Tongue (tissue), 2 donors: ENCODE measurements around the gene INSYN1. TPM values are rescaled to one million over a fixed set of nuclear protein-coding genes. Genes with fewer than 3 reads are reported as not detected.
"Not testable (repeated sequence)": the region's sequence is repeated elsewhere in the genome, so short reads cannot be mapped to it uniquely, and the experiment has no call there.

ENCODE experiments used
- DNase-seq: peaks from one replicate; pipeline ENCODE4 v3.0.0-alpha.2; 2015
- total RNA-seq: library from RNA; depleted of rRNA; stranded (reverse); fragments of >200 nt; gene quantifications from one replicate; pipeline ENCODE4 v1.2.3, GENCODE V29; 2014

The INSYN1 gene, protein sequence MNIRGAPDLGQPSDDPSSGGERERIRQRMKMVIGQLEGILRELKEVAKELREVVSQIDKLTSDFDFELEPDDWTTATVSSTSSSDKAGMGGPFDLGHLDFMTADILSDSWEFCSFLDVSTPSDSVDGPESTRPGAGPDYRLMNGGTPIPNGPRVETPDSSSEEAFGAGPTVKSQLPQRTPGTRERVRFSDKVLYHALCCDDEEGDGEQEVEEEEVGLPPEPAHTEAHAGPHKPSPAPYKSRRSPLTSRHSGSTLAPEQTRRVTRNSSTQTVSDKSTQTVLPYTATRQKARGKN
- 14.8 TPM for total RNA-seq

- DNase-seq = peak; percentile 68
Measured at GRCh38 chr15:73753250-73754130, at the start of gene INSYN1. INSYN1 (minus strand) TSS chr15:73753351; CDS start chr15:73751130, 2,221 bp downstream.

DNA sequence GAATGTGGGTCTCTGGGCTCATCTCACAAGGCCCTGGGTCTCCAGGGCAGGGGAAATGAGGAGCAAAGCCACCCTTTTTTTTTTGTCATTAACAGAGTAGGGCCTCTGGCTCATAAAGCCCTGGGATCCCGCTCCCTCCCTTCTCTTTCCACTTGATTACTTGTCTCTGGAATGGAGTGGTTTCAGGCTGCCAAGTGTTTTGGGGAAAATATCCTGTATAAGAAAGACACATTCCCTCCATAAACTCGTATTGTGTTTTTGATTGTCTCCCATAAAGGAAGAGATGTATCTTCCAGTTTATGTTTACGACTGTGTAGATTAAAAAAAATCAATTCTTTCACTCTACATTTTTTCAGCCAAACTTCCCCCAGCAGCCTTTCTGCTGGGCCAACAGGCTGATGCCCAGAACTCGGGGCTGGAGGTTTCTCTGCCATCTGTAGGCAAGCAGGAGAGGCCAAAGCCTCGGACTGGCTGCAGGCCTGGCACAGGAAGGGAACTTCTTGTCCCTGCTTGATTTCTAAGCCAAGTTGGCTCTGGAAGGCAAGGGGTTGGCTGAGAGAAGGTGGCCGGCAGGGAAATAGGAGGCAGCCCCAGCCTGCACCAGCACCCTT is 49.4 kb upstream of the INSYN1 start:
- peak; percentile 73 for DNase-seq

- DNase-seq = peak; percentile 87
Measured at GRCh38 chr15:73800662-73801345, 47.7 kb upstream of the INSYN1 start.

DNA sequence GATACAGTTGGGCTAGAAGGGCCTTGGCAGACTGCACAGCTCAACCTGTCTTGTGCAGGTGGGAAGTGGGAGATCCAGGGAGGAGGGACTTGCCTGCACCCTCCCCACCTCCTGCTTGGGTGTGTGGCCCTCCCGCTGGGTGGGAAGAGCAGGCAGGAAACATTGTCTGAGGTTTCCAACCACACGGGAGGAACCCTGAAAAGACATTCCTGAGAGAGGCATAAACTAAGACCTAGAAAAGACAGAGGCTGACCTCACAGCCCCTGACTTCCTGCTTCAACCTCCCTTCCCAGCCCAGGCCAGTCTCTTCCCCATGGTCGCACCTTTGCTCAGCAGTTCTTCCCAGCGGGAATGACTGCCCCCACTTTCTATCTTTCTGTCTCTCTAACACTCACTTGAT is 46.3 kb upstream of the INSYN1 start:
- no peak for DNase-seq

DNA sequence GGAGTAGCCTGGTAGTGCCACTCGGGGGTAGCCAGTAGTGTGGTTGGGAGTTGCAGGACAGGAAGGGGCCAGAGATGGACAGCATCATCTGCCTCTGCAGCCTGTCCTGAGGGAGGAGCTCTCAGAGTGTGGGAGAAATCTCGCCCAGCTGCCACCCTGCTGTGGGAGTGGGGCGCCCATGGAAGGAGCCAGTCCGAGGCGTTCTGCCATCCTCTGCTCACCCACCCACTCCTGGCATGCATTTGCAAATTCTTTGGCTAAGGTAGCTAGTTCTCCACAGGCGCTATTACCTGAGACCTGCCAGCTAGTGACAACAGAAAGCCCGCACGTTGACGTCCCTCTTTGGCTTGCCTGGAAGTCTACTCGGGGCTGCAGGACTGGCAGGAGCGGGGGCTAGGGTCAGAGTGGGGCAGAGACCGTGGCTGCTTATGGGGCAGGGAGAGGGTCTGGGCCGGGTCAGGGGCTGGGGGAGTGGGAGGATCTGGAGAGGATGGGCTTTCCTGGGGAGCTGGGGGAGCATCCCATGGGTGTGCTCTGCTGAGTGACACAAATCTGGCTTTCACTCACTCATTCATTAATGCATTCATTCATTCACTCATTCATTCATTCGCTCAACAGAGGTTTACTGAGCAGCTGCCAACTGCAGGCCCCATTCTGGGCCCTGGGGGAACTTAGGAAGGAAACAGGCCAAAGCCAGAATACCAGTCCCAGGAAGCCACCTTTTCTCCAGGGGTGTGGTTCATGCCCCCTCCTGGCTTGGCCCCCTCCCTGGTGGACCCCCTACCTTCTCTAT is 44.4 kb upstream of the INSYN1 start:
- no peak for DNase-seq

GRCh38 chr15:73796331-73796831 is 43.2 kb upstream of the INSYN1 start:
- no peak for DNase-seq

- DNase-seq = no peak
Measured at GRCh38 chr15:73794443-73795133, 41.4 kb upstream of the INSYN1 start.

DNA sequence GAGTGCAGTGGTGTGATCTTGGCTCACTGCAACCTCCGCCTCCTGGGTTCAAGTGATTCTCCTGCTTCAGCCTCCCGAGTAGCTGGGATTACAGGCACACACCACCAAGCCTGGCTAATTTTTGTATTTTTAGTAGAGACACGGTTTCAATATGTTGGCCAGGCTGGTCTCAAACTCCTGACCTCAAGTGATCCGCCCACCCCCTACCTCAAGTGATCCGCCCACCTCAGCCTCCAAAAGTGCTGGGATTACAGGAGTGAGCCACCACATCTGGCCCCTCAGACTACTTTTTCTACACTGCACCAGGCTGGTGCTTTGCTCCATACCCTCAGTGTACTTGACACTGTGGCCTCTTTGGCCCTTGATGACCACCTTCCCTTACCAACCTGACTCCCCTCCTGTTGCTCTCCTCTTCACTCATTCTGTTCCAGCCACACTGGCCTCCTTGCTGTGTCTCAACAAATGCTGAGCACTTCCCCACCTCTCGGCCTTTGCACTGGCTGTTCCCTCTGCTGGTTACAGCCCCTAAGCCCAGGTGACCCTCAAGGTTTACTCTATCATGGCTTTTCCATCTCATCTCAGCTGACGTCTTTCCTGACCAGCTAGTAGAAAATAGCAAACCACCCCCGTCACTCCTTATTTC is 39.9 kb upstream of the INSYN1 start:
- not testable (repeated sequence) for DNase-seq

DNA sequence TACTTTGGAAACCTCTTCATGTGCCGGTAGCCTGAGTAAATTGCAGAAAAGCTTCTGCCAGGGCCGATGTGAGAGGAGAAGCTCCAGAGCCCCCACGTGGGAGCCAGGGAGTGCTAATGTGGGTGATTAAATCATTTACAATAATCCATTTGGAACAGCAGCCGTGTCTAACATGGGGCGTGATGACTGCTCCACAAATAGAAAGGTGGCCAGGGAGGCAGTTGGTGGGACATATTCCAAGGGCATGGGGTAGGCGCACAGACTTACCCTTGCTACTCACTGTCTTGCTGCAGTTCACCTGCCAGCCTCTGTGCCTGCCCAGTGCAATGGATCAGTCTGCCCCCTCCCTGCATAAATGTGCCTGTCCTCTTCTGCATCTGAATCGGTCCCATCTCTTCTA is 39.3 kb upstream of the INSYN1 start:
- no peak for DNase-seq

GRCh38 chr15:73789521-73790240 is 36.5 kb upstream of the INSYN1 start:
- DNase-seq = no peak

DNA sequence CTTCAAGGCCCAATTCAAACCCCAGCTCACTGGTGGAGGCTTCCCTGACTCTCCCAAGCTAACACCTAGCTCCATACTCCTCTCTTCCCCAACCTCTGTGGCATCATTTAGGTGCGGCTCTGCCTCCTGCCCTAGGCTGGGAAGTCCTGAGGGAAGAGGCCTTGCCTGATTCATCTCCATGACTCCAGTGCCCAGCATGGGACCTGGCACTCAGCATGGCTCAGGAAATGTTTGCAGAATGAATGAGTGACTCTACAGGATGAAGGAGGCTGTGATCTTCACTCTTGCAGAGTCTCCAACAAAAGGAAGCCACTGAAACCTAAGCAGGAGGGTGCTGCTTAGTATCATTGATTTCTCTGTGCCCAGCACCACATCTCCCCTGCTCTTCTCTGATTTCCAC is 34.5 kb upstream of the INSYN1 start:
- DNase-seq = no peak

- no peak for DNase-seq
Measured at GRCh38 chr15:73786538-73786937, 33.4 kb upstream of the INSYN1 start.

DNA sequence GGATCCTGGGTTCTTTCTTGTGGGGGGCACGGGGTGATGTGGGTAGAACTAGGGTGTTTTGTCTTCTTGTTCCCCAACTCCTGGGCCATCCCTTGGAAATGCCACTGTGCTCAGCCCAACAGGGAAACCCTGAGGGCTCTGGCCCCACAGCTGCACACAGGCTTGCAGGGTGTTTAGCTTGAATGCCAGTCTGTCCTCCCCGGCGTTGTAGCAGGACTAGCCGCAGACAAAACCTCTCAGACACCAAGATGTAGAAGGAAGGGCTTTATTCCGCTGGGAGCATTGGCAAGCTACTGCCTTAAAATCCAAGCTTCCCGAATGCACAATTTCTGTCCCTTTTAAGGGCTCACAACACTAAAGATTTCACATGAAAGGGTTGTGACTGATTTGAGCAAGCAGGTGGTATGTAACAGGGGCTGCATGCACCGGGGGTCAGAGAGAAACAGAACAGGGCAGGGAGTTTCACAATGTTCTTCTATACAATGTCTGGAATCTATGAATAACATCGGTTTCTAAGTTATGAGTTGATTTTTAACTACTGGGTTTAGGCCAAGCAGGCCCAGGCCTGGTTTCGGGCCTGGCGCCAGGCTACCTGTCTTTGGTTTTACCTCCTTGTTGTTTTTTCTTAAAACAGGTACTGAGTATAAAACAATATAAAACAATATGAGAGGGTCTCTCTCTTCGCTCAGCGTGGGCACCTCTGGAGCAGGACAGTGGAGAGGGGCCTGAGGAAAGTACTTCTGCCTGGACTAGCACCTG is 32.3 kb upstream of the INSYN1 start:
- not testable (repeated sequence) for DNase-seq

DNA sequence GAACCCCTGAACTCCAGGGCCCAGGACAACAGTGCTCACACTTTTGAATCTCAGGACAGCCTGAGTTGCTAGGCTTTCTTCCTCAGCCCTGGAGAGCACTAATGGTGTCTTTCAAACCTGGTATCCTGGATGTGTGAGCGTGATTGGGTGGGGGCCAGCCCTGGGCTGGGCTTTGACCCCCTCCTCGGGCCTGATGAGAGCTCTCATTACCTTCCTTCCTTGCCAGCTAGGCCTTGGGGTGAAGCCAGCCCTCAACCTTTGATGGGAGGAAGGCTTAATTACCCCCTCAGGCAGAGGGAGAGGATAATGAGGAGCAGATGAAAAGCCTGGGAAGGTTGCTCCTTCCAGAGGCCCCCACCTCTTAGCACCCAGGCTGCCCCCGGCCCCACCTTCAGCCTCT is 31.1 kb upstream of the INSYN1 start:
- DNase-seq = no peak

GRCh38 chr15:73782344-73782959 is 29.3 kb upstream of the INSYN1 start:
- DNase-seq = peak; percentile 94

- no peak for DNase-seq
Measured at GRCh38 chr15:73781038-73781925, 28.1 kb upstream of the INSYN1 start.

DNA sequence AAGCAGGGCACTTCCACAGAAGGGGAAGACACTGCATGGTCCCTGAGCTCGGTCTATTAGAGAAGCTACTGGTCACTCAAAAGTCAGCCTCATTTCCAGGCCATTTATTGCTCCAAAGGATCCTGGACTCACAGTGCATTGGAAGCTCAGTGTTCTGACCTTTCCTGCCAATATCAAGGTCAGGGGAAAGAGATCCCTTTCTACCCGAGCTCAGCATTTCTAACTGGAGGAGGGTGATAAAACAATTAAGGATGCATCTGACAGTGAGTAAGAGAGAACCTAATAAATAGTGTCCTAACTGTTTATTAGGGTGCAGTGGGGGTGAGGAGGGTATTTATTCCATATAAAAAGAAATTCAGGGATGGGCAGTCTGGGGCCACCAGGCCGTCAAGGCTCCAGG is 26.8 kb upstream of the INSYN1 start:
- no peak for DNase-seq
